Upper lobe of left lung (tissue), 4 donors: ENCODE results near the gene DENND5B.

Experiments
- EP300 ChIP-seq, 4 donors: sonication (generic); formaldehyde crosslinking; IDR thresholded peaks; one replicate each; pipeline ENCODE4 v1.5.1; 2017; ENCODE audit warnings: antibody characterized with exemption in 4 of 4, control low read depth in 2 of 4
- POLR2A ChIP-seq, 4 donors: fragments of 450-650 bp; IDR thresholded peaks; one replicate each; pipeline ENCODE4 v1.5.1; 2016 to 2017; ENCODE audit warnings: antibody characterized with exemption in 4 of 4, mild to moderate bottlenecking in 2 of 4

- TF ChIP-seq POLR2A (IDR thresholded peaks at IDR 0.05) (no peak), EP300 (IDR thresholded peaks at IDR 0.05) (no peak)
These were observed 22.4 kb downstream of the DENND5B start for GRCh38 chr12:31568498-31568897.
